Liver (tissue), 9 donors: ENCODE results near the gene KRT17. TPM values are rescaled to one million over a fixed set of nuclear protein-coding genes. Genes with fewer than 3 reads are reported as not detected.

Source experiments
- DNase-seq: peaks from one replicate; pipeline ENCODE4 v3.0.0-alpha.2; 2017; ENCODE audit warnings: low spot score
- H3K27ac ChIP-seq, 2 donors: one replicate each; pipeline ENCODE4 v1.7.0; 2013; ENCODE audit warnings: inconsistent platforms in 2 of 2, low read length in 2 of 2, control low read depth in 1 of 2, low read depth in 1 of 2, mild to moderate bottlenecking in 1 of 2
- H3K27me3 ChIP-seq, 4 donors: one replicate each; pipeline versions ENCODE4 v1.6.1 to v1.7.0; 2013; ENCODE audit warnings: low read length in 3 of 4, inconsistent platforms in 1 of 4, mild to moderate bottlenecking in 1 of 4, moderate library complexity in 1 of 4; ENCODE audit not compliant: control insufficient read depth in 4 of 4, insufficient read depth in 4 of 4
- H3K36me3 ChIP-seq, 4 donors: one replicate each; pipeline versions ENCODE4 v1.6.1 to v1.7.0; 2013; ENCODE audit warnings: low read length in 3 of 4, mild to moderate bottlenecking in 3 of 4, low read depth in 1 of 4, moderate library complexity in 1 of 4; ENCODE audit not compliant: control insufficient read depth in 4 of 4, insufficient read depth in 3 of 4
- H3K4me1 ChIP-seq, 4 donors: one replicate each; pipeline versions ENCODE4 v1.6.1 to v1.7.0; 2013; ENCODE audit warnings: low read length in 3 of 4, mild to moderate bottlenecking in 3 of 4, moderate library complexity in 1 of 4; ENCODE audit not compliant: control insufficient read depth in 4 of 4, insufficient read depth in 4 of 4
- H3K4me3 ChIP-seq, 3 donors: one replicate each; pipeline versions ENCODE4 v1.6.1 to v1.7.0; 2013; ENCODE audit warnings: low read length in 3 of 3, control low read depth in 1 of 3, low read depth in 1 of 3, mild to moderate bottlenecking in 1 of 3
- H3K9ac ChIP-seq, 2 donors: one replicate each; pipeline ENCODE4 v1.7.0; 2013; ENCODE audit warnings: low read length in 2 of 2, mild to moderate bottlenecking in 2 of 2, moderate library complexity in 2 of 2, control low read depth in 1 of 2, low read depth in 1 of 2
- H3K9me3 ChIP-seq, 4 donors: one replicate each; pipeline versions ENCODE4 v1.6.1 to v1.7.0; 2013; ENCODE audit warnings: low read length in 3 of 4; ENCODE audit not compliant: control insufficient read depth in 4 of 4
- ATF3 ChIP-seq: IDR thresholded peaks from 2 replicates; pipeline ENCODE4 v1.6.1; 2016; ENCODE audit warnings: antibody characterized with exemption
- CTCF ChIP-seq: fragments of 150-350 bp; IDR thresholded peaks from 2 replicates; pipeline ENCODE4 v1.5.1; 2017; ENCODE audit warnings: improper control_type of control experiment, low read depth, low read length; ENCODE audit not compliant: missing input control
- FOXA1 ChIP-seq: IDR thresholded peaks from 2 replicates; pipeline ENCODE4 v1.6.1; 2016; ENCODE audit warnings: antibody characterized with exemption
- FOXA2 ChIP-seq: IDR thresholded peaks from 2 replicates; pipeline ENCODE4 v1.6.1; 2016; ENCODE audit warnings: antibody characterized with exemption
- GABPA ChIP-seq, 2 donors: IDR thresholded peaks in 1 of 2; conservative IDR thresholded peaks in 1 of 2; 2 replicates each; pipeline ENCODE4 v1.6.1; 2016; ENCODE audit warnings: antibody characterized with exemption in 2 of 2, mild to moderate bottlenecking in 1 of 2, moderate library complexity in 1 of 2
- HNF4A ChIP-seq, 2 donors: conservative IDR thresholded peaks; 2 replicates each; pipeline ENCODE4 v1.6.1; 2016; ENCODE audit warnings: antibody characterized with exemption in 2 of 2, mild to moderate bottlenecking in 2 of 2
- HNF4G ChIP-seq: IDR thresholded peaks from 2 replicates; pipeline ENCODE4 v1.6.1; 2016; ENCODE audit warnings: antibody characterized with exemption
- JUND ChIP-seq, 2 donors: IDR thresholded peaks; 2 replicates each; pipeline ENCODE4 v1.6.1; 2016; ENCODE audit warnings: antibody characterized with exemption in 2 of 2
- NR2F2 ChIP-seq: IDR thresholded peaks from 2 replicates; pipeline ENCODE4 v1.6.1; 2016; ENCODE audit warnings: antibody characterized with exemption
- RAD21 ChIP-seq, 2 donors: IDR thresholded peaks; 2 replicates each; pipeline ENCODE4 v1.6.1; 2016; ENCODE audit warnings: antibody characterized with exemption in 2 of 2, mild to moderate bottlenecking in 2 of 2
- RXRA ChIP-seq, 2 donors: IDR thresholded peaks; 2 replicates each; pipeline ENCODE4 v1.6.1; 2017 to 2018; ENCODE audit warnings: antibody characterized with exemption in 2 of 2, mild to moderate bottlenecking in 1 of 2
- TAF1 ChIP-seq: conservative IDR thresholded peaks from 2 replicates; pipeline ENCODE4 v1.6.1; 2016; ENCODE audit warnings: antibody characterized with exemption, mild to moderate bottlenecking
- YY1 ChIP-seq: IDR thresholded peaks from 2 replicates; pipeline ENCODE4 v1.6.1; 2016; ENCODE audit warnings: antibody characterized with exemption, mild to moderate bottlenecking
- ZBTB33 ChIP-seq: IDR thresholded peaks from 2 replicates; pipeline ENCODE4 v1.6.1; 2016; ENCODE audit warnings: antibody characterized with exemption
- WGBS: extraction: QIAGEN DNeasy Blood & Tissue Kit; methylation state at CpG from one replicate; pipeline ENCODE4 v1.1.7; 2013; 5-methylcytosine and 5-hydroxymethylcytosine counted together
- polyA plus RNA-seq, 2 donors: library from polyadenylated mRNA; stranded (reverse) in 1 of 2; unstranded in 1 of 2; fragments of 200-250 nt in 1 of 2; fragments of >200 nt in 1 of 2; fragmentation: Nextera tagmentation in 1 of 2; extraction: Ambion mirVana in 1 of 2; gene quantifications; one replicate each; pipeline versions ENCODE4 v1.2.1 to v1.2.3, GENCODE V29; 2013 to 2015
- total RNA-seq, 2 donors: library from RNA; depleted of rRNA; stranded (reverse); fragments of >200 nt; gene quantifications; one replicate each; pipeline ENCODE4 v1.2.3, GENCODE V29; 2014
- donor health status: healthy.
- donor health status: healthy.
- donor health status: healthy.
- donor health status: healthy.
- donor health status: healthy.

The KRT17 gene
- total and polyA plus RNA-seq, 4 donors = 0.15 TPM; not detected in 3

GRCh38 chr17:41580244-41580575 is 44.2 kb downstream of the KRT17 start:
- DNase-seq = no peak
- no peak overlapping the region for H3K4me3 ChIP-seq
- no peak overlapping the region for H3K9ac ChIP-seq
- H3K27me3 ChIP-seq = peaks cover 0 to 13% (median 0%) of the 10 kb centered on the region in 4 donors
- H3K27ac ChIP-seq = no peak overlapping the region
- no peak for TF ChIP-seq NR2F2
- no peak for TF ChIP-seq GABPA (IDR thresholded peaks at IDR 0.05 in 1 of 2, conservative IDR thresholded peaks at IDR 0.05 in 1 of 2)
- TF ChIP-seq RXRA (IDR thresholded peaks at IDR 0.05) = no peak
- TF ChIP-seq FOXA2 = no peak
- no peak for TF ChIP-seq ZBTB33
- TF ChIP-seq YY1 = no peak
- no peak for TF ChIP-seq JUND (IDR thresholded peaks at IDR 0.05)
- TF ChIP-seq HNF4G = no peak
- no peak for TF ChIP-seq HNF4A (conservative IDR thresholded peaks at IDR 0.05)
- no peak for TF ChIP-seq FOXA1
- no peak for TF ChIP-seq CTCF
- TF ChIP-seq RAD21 (IDR thresholded peaks at IDR 0.05) = no peak
- TF ChIP-seq ATF3 = no peak
- no peak for TF ChIP-seq TAF1
- no peaks in the 10 kb centered on the region for H3K9me3 ChIP-seq
- H3K36me3 ChIP-seq = no peaks in the 10 kb centered on the region
- no peaks in the 10 kb centered on the region for H3K4me1 ChIP-seq
- WGBS = 72% methylated on average over 2 of the region's 2 CpGs

- peaks cover 0 to 13% (median 0%) of the 10 kb centered on the region in 4 donors for H3K27me3 ChIP-seq
- 45% methylated on average over 18 of the region's 18 CpGs for WGBS
Observed at GRCh38 chr17:41579484-41580243, 44.7 kb downstream of the KRT17 start.

More at GRCh38 chr17:41579484-41580243, 44.7 kb downstream of the KRT17 start:
- no peak overlapping the region for H3K9ac ChIP-seq
- peak; percentile 61 to 73 for TF ChIP-seq RAD21 (IDR thresholded peaks at IDR 0.05)
- peak; percentile 63 for TF ChIP-seq CTCF
- TF ChIP-seq ATF3 = no peak
- no peaks in the 10 kb centered on the region for H3K36me3 ChIP-seq
- no peaks in the 10 kb centered on the region for H3K9me3 ChIP-seq
- DNase-seq = peak; percentile 83
- no peak overlapping the region for H3K4me3 ChIP-seq
- H3K4me1 ChIP-seq = no peaks in the 10 kb centered on the region
- no peak overlapping the region for H3K27ac ChIP-seq
